Dermis microvascular lymphatic vessel endothelial cell (primary cell): ENCODE data around the gene HERC3. TPM values are rescaled to one million over a fixed set of nuclear protein-coding genes. Genes with fewer than 3 reads are reported as not detected.

ENCODE experiments used
- DNase-seq, 2 donors: peaks; one replicate each; pipeline versions ENCODE4 v3.0.0 to v3.0.0-alpha.2; 2010; ENCODE audit warnings: low read depth in 2 of 2
- total RNA-seq: library from RNA; depleted of rRNA; stranded (reverse); fragments of >200 nt; gene quantifications from 2 replicates; pipeline ENCODE4 v1.2.1, GENCODE V29; 2014

The HERC3 gene
- total RNA-seq, 1 donor from 2014 or later, result 8.3 TPM

- DNase-seq, result no peak
Observed at GRCh38 chr4:88713782-88714181, 121.5 kb downstream of the HERC3 start.

- DNase-seq, result no peak
Observed at GRCh38 chr4:88718098-88718497, 125.8 kb downstream of the HERC3 start.

- no peak for DNase-seq
Observed at GRCh38 chr4:88719381-88719780, 127.1 kb downstream of the HERC3 start.

GRCh38 chr4:88720451-88721428 is 128.5 kb downstream of the HERC3 start:
- DNase-seq, result no peak

GRCh38 chr4:88722276-88722780 is 130.0 kb downstream of the HERC3 start:
- no peak for DNase-seq

GRCh38 chr4:88722828-88723227 is 130.5 kb downstream of the HERC3 start:
- DNase-seq, result no peak

GRCh38 chr4:88724406-88724805 is 132.1 kb downstream of the HERC3 start:
- no peak for DNase-seq

GRCh38 chr4:88725143-88725542 is 132.9 kb downstream of the HERC3 start:
- no peak for DNase-seq

- DNase-seq, result no peak
Observed at GRCh38 chr4:88725986-88726385, 133.7 kb downstream of the HERC3 start.

- no peak for DNase-seq
Observed at GRCh38 chr4:88728146-88728545, 135.9 kb downstream of the HERC3 start.

GRCh38 chr4:88729146-88729760 is 137.0 kb downstream of the HERC3 start:
- DNase-seq, result peak; percentile 36 to 71

GRCh38 chr4:88730811-88731210 is 138.5 kb downstream of the HERC3 start:
- no peak for DNase-seq

GRCh38 chr4:88731381-88731780 is 139.1 kb downstream of the HERC3 start:
- no peak for DNase-seq

- DNase-seq, result no peak
Observed at GRCh38 chr4:88732714-88733368, 140.6 kb downstream of the HERC3 start.

- no peak for DNase-seq
Observed at GRCh38 chr4:88734403-88734949, 142.2 kb downstream of the HERC3 start.

- DNase-seq, result no peak
Observed at GRCh38 chr4:88735564-88735963, 143.3 kb downstream of the HERC3 start.

- no peak for DNase-seq
Observed at GRCh38 chr4:88736264-88736663, 144.0 kb downstream of the HERC3 start.

- peak in 1 of 2 donors; percentile 29 for DNase-seq
Observed at GRCh38 chr4:88737307-88737941, 145.1 kb downstream of the HERC3 start.

- no peak for DNase-seq
Observed at GRCh38 chr4:88738180-88738579, 145.9 kb downstream of the HERC3 start.

GRCh38 chr4:88742561-88742960 is 150.3 kb downstream of the HERC3 start:
- DNase-seq, result no peak

GRCh38 chr4:88743696-88744095 is 151.4 kb downstream of the HERC3 start:
- DNase-seq, result no peak
